ENCODE results near the gene OSBP2.
"Not testable (repeated sequence)": the region's sequence is repeated elsewhere in the genome, so short reads cannot be mapped to it uniquely, and the experiment has no call there.

The OSBP2 gene, protein sequence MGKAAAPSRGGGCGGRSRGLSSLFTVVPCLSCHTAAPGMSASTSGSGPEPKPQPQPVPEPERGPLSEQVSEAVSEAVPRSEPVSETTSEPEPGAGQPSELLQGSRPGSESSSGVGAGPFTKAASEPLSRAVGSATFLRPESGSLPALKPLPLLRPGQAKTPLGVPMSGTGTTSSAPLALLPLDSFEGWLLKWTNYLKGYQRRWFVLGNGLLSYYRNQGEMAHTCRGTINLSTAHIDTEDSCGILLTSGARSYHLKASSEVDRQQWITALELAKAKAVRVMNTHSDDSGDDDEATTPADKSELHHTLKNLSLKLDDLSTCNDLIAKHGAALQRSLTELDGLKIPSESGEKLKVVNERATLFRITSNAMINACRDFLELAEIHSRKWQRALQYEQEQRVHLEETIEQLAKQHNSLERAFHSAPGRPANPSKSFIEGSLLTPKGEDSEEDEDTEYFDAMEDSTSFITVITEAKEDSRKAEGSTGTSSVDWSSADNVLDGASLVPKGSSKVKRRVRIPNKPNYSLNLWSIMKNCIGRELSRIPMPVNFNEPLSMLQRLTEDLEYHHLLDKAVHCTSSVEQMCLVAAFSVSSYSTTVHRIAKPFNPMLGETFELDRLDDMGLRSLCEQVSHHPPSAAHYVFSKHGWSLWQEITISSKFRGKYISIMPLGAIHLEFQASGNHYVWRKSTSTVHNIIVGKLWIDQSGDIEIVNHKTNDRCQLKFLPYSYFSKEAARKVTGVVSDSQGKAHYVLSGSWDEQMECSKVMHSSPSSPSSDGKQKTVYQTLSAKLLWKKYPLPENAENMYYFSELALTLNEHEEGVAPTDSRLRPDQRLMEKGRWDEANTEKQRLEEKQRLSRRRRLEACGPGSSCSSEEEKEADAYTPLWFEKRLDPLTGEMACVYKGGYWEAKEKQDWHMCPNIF

GRCh38 chr22:30694640-30695350 lies at the start of gene OSBP2:
Gene OSBP2, plus strand, starts transcription at chr22:30694874. Its CDS starts 36 bp downstream, at chr22:30694910.
- peak; percentile 41 to 74 (median 56) for DNase-seq

DNA sequence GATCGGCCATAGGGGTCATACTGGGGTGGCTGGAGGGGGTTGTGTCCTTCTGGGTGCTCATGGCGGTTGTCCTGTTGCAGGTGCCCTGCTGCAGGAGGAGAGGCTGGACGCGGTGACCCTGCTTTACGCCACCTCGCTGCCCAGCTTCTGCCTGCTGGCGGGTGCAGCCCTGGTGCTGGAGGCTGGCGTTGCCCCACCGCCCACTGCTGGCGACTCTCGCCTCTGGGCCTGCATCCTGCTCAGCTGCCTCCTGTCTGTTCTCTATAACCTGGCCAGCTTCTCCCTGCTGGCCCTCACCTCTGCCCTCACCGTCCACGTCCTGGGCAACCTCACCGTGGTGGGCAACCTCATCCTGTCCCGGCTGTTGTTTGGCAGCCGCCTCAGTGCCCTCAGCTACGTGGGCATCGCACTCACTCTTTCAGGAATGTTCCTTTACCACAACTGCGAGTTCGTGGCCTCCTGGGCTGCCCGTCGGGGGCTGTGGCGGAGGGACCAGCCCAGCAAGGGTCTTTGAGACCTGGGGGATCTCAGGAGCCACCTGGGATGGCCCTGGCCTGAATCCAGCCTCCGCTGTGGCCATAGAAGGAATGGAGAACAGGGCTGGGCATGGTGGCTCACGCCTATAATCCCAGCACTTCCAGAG lies 48.0 kb upstream of the OSBP2 start:
- no peak for DNase-seq

- DNase-seq = no peak
Observed at GRCh38 chr22:30647536-30647935, 47.1 kb upstream of the OSBP2 start.

GRCh38 chr22:30648825-30649224 lies 45.8 kb upstream of the OSBP2 start:
- DNase-seq = no peak

GRCh38 chr22:30649430-30650007 lies 45.2 kb upstream of the OSBP2 start:
- peak; percentile 96 to 97 (median 96) for DNase-seq

GRCh38 chr22:30650508-30651116 lies 44.1 kb upstream of the OSBP2 start:
- no peak for DNase-seq

DNA sequence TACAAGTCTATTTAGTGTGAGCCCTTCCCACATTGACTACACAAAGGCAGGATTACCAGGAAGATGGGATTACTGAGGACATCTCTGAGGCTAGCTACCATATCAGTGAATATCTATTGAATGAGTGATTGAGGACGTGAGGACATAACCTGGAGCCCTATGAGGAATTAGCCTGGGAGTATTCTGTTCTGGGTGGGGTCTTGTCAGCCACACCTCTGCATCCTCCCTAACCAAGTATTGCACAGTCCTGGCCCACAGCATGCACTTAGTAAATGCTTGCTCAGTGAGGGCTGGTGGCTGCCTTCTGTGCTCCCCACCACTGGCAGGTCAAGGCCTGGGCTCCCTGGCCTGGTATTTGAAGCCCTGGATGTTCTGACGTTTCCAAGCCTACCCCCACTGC lies 41.8 kb upstream of the OSBP2 start:
- no peak for DNase-seq

GRCh38 chr22:30654361-30654760 lies 40.3 kb upstream of the OSBP2 start:
- DNase-seq = no peak

DNA sequence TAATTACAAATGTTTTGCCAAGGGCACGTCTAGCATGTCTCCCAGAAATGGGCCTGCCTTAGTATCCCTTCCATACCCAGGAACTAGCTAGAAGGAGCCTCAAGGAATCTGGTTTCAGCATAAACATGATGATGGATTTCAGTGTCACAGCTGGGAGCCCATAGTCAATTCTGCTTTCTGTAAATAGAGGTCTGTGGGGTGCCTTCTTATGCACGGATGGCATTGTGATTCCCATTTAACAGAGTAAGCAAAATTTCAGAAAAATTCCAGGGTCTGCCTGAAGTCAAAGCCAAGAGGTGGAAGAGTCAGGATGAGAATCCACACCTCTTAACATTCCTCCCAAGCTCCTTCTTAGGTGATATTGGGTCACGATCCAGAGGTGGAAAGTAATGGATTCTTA lies 39.1 kb upstream of the OSBP2 start:
- no peak for DNase-seq

- no peak for DNase-seq
Observed at GRCh38 chr22:30662040-30662439, 32.6 kb upstream of the OSBP2 start.

DNA sequence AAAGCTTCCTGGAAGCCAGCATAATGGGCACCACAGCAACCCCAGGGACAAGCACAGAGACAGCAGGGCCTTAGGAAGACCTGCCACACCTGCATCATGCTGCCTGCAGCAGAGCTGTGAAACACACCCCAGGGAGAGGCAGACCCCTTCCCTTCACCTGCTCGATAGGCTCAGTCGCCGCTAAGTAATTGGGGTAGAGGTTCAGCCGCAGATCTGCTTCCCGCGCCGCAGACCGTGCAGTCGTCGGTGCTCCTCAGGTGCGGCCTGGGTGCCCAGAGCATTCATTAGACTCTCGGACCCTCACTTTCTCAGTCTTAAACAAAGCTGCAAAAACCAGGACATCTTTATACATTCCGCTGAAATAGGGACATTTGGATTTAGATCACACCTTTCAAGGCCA lies 29.9 kb upstream of the OSBP2 start:
- no peak for DNase-seq

GRCh38 chr22:30665266-30665665 lies 29.4 kb upstream of the OSBP2 start:
- no peak for DNase-seq

GRCh38 chr22:30665786-30666185 lies 28.9 kb upstream of the OSBP2 start:
- DNase-seq = no peak

- DNase-seq = peak; percentile 15 to 25 (median 17)
Observed at GRCh38 chr22:30667107-30667493, 27.6 kb upstream of the OSBP2 start.

- DNase-seq = peak; percentile 91 to 96 (median 96)
Observed at GRCh38 chr22:30667494-30668385, 26.9 kb upstream of the OSBP2 start, which contains the start of gene DUSP18. Gene DUSP18, minus strand, starts transcription at chr22:30667875. Its CDS starts 3,872 bp downstream, at chr22:30664003.

DNA sequence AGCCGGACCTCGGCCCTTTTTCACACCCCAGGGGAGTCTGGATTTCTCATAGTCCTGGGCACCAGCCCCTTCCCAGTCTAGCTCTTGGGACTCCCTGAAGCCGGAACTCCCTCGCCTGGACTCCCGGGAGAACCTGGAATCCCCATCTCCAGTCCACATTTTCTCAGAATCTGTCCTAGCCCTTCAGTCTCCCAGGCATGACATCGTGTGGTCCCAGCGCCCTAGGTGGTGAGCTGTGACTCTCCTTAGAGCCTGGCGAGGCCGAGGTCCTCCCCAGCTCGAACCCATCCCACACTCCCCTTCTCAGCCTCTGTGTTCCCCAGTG lies 26.3 kb upstream of the OSBP2 start:
- DNase-seq = no peak

GRCh38 chr22:30671071-30671470 lies 23.6 kb upstream of the OSBP2 start:
- DNase-seq = no peak

GRCh38 chr22:30673136-30673535 lies 21.5 kb upstream of the OSBP2 start:
- DNase-seq = no peak

DNA sequence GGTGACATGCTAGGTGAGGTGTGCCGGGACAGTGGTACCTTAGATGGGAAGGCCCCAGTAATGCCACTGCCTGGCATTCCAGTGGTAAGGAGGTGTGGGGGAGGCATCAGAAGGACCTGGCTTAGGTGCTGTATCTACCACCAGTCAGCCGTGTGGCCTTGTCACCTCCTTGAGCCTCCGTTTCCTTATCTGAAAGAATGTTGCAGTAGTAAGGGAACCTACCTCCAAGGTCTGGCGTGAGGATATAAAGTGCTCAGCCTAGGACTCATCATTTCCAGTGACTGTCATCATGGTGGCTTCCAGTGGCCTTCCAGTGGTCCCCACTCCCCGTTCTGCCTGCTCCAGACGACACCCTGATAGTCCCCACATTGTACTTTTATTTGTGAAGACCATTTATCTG lies 20.2 kb upstream of the OSBP2 start:
- DNase-seq = no peak

- no peak for DNase-seq
Observed at GRCh38 chr22:30675436-30675835, 19.2 kb upstream of the OSBP2 start.

GRCh38 chr22:30676565-30676964 lies 18.1 kb upstream of the OSBP2 start:
- not testable (repeated sequence) for DNase-seq
